Tibial nerve (tissue), 4 donors: ENCODE data around the gene TMEM192. TPM values are rescaled to one million over a fixed set of nuclear protein-coding genes. Genes with fewer than 3 reads are reported as not detected.
"Not testable (repeated sequence)": the region's sequence is repeated elsewhere in the genome, so short reads cannot be mapped to it uniquely, and the experiment has no call there.

Source experiments
- DNase-seq, 2 donors: peaks; one replicate each; pipeline ENCODE4 v3.0.0-alpha.2; 2019; ENCODE audit warnings: low spot score in 2 of 2
- H3K27ac ChIP-seq, 4 donors: fragments of 200-600 bp; sonication (generic) in 3 of 4; one replicate each; pipeline ENCODE4 v1.5.1; 2017 to 2019; ENCODE audit warnings: mild to moderate bottlenecking in 1 of 4
- H3K27me3 ChIP-seq, 2 donors: fragments of 200-600 bp; sonication (generic) in 1 of 2; one replicate each; pipeline versions ENCODE4 v1.5.1 to v1.6.0; 2017 to 2019
- H3K36me3 ChIP-seq, 3 donors: fragments of 200-600 bp; sonication (generic); one replicate each; pipeline ENCODE4 v1.5.1; 2018 to 2019
- H3K4me1 ChIP-seq, 4 donors: fragments of 200-600 bp; sonication (generic) in 3 of 4; one replicate each; pipeline ENCODE4 v1.5.1; 2017 to 2019
- H3K4me3 ChIP-seq, 4 donors: fragments of 200-600 bp; sonication (generic) in 3 of 4; one replicate each; pipeline ENCODE4 v1.5.1; 2017 to 2019; ENCODE audit warnings: mild to moderate bottlenecking in 1 of 4, moderate library complexity in 1 of 4
- H3K9me3 ChIP-seq, 4 donors: fragments of 200-600 bp; sonication (generic) in 3 of 4; one replicate each; pipeline ENCODE4 v1.5.1; 2017 to 2019
- EP300 ChIP-seq, 2 donors: sonication (generic); formaldehyde crosslinking; IDR thresholded peaks; one replicate each; pipeline ENCODE4 v1.6.1; 2017; ENCODE audit warnings: antibody characterized with exemption in 2 of 2, mild to moderate bottlenecking in 1 of 2
- POLR2A ChIP-seq, 2 donors: fragments of 450-650 bp; IDR thresholded peaks; one replicate each; pipeline ENCODE4 v1.6.1; 2017; ENCODE audit warnings: antibody characterized with exemption in 2 of 2, mild to moderate bottlenecking in 2 of 2, moderate library complexity in 2 of 2
- WGBS, 2 donors: methylation state at CpG; one replicate each; pipeline ENCODE4 v1.1.5; 2018; 5-methylcytosine and 5-hydroxymethylcytosine counted together
- total RNA-seq, 4 donors: library from RNA; depleted of rRNA; stranded (reverse); fragments of >200 nt; gene quantifications; one replicate each; pipeline ENCODE4 v1.1.0, GENCODE V29; 2016
- TF ChIP-seq, protein P1 (sequence below), 5 experiments: fragments of 200-600 bp in 3 of 5; fragments of 450-650 bp in 2 of 5; sonication (generic) in 3 of 5; IDR thresholded peaks; one replicate each; pipeline ENCODE4 v1.5.1; 2016 to 2019; ENCODE audit warnings: antibody characterized with exemption in 5 of 5, mild to moderate bottlenecking in 3 of 5, moderate library complexity in 2 of 5

The TMEM192 gene
- total RNA-seq, 4 donors from 2014 or later: 15.6 to 32.4 (median 20.4) TPM

DNA sequence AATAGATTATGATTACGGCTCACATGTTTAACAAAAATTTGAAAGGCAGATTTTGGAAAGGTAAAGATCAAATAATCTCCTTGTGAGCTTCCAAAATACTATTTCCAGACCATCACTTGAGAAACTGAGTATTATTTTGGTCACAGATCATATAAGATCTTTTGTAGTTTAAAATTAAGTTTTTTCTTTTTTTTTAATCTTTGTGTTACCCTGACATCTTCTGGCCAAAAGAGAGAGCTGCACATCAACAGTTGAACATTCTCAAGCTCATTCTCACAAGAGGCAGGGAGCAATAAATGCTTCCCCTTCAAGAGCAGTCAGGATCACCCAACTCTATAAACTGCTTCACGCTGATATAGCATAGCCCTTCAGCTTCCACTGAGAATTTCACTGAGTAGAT, 15.9 kb downstream of the TMEM192 start:
- no peak for TF ChIP-seq POLR2A (IDR thresholded peaks at IDR 0.05)
- TF ChIP-seq, protein P1, sequence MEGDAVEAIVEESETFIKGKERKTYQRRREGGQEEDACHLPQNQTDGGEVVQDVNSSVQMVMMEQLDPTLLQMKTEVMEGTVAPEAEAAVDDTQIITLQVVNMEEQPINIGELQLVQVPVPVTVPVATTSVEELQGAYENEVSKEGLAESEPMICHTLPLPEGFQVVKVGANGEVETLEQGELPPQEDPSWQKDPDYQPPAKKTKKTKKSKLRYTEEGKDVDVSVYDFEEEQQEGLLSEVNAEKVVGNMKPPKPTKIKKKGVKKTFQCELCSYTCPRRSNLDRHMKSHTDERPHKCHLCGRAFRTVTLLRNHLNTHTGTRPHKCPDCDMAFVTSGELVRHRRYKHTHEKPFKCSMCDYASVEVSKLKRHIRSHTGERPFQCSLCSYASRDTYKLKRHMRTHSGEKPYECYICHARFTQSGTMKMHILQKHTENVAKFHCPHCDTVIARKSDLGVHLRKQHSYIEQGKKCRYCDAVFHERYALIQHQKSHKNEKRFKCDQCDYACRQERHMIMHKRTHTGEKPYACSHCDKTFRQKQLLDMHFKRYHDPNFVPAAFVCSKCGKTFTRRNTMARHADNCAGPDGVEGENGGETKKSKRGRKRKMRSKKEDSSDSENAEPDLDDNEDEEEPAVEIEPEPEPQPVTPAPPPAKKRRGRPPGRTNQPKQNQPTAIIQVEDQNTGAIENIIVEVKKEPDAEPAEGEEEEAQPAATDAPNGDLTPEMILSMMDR (IDR thresholded peaks at IDR 0.05): peak in 4 of 5 experiments; percentile 22 to 43 (median 37)
- no peaks in the 10 kb centered on the region for H3K27me3 ChIP-seq
- H3K36me3 ChIP-seq: peaks cover 6 to 87% (median 7%) of the 10 kb centered on the region in 3 donors
- H3K4me3 ChIP-seq: no peak overlapping the region
- no peaks in the 10 kb centered on the region for H3K9me3 ChIP-seq
- H3K4me1 ChIP-seq: no peaks in the 10 kb centered on the region
- no peak overlapping the region for H3K27ac ChIP-seq
- no peak for DNase-seq
- WGBS, 2 donors: 63 to 69% methylated on average over 2 of the region's 2 CpGs

DNA sequence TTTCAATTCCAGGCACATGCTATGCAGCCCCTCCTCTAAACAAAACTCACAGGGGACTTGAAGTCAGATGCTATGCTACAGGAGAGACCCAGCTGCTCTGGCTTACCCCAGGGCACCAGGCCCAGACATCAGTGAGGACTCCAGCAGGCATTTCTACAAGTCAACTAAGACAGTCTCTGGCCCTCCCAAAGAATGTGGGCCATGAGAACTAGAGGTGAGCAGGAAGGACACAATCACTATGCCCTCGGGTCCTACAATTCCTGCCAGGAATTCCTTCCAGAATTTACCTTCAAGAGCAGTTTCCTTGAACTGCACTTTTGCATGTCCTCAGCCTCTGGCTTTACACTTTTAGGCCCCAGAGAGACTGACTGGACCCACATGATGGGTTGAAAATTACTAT, 17.4 kb downstream of the TMEM192 start:
- no peak overlapping the region for H3K27ac ChIP-seq
- no peaks in the 10 kb centered on the region for H3K4me1 ChIP-seq
- H3K4me3 ChIP-seq: no peak overlapping the region
- no peak for DNase-seq
- peaks cover 0 to 87% (median 7%) of the 10 kb centered on the region in 3 donors for H3K36me3 ChIP-seq
- H3K27me3 ChIP-seq: no peaks in the 10 kb centered on the region
- TF ChIP-seq POLR2A (IDR thresholded peaks at IDR 0.05) (no peak), EP300 (IDR thresholded peaks at IDR 0.05) (no peak)
- TF ChIP-seq, protein P1 (IDR thresholded peaks at IDR 0.05): no peak
- 69 to 91% methylated on average over 1 of the region's 1 CpG for WGBS, 2 donors
- H3K9me3 ChIP-seq: no peaks in the 10 kb centered on the region

DNA sequence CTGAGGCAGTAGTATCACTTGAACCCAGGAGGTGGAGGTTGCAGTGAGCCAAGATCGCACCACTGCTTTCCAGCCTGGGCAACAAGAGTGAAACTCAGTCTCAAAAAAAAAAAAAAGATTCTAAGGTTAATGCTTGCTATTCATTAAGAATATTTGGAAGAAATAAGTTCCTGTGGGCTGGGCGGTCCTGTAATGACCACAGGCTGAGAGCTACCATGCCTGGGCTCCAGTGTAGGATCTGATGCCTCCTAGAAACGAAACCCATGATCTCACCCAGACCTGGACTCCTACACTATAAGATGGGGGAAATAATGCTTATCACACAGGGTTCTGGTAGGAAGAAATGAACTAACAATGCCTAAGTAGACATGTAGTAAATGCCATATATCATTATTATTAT, 17.8 kb downstream of the TMEM192 start:
- 91 to 93% methylated on average over 3 of the region's 3 CpGs for WGBS, 2 donors
- H3K9me3 ChIP-seq: no peaks in the 10 kb centered on the region
- no peak overlapping the region for H3K4me3 ChIP-seq
- H3K27ac ChIP-seq: no peak overlapping the region
- H3K36me3 ChIP-seq: peaks cover 0 to 87% (median 6%) of the 10 kb centered on the region in 3 donors
- H3K27me3 ChIP-seq: no peaks in the 10 kb centered on the region
- no peak for TF ChIP-seq POLR2A (IDR thresholded peaks at IDR 0.05)
- no peak for TF ChIP-seq EP300 (IDR thresholded peaks at IDR 0.05)
- no peaks in the 10 kb centered on the region for H3K4me1 ChIP-seq
- no peak for DNase-seq

DNA sequence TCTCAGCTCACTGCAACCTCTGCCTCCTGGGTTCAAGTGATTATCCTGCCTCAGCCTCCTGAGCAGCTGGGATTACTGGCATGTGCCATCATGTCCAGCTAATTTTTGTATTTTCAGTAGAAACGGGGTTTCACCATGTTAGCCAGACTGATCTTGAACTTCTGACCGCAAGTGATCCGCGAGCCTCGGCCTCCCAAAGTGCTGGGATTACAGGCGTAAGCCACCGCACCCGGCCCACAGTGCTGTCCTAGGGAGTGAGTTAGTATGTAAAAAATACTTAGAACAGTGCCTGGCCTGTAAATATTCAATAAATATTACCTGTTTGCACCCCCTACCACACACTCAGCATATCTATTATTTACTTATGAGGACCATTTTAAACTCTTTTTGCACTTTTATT, 20.5 kb downstream of the TMEM192 start:
- H3K27me3 ChIP-seq, H3K27ac ChIP-seq, H3K4me1 ChIP-seq, H3K9me3 ChIP-seq, DNase-seq, H3K4me3 ChIP-seq: not testable (repeated sequence)
- H3K36me3 ChIP-seq: peaks cover 0 to 87% (median 3%) of the 10 kb centered on the region in 3 donors
- 92% methylated on average over 8 of the region's 8 CpGs for WGBS, 2 donors

DNA sequence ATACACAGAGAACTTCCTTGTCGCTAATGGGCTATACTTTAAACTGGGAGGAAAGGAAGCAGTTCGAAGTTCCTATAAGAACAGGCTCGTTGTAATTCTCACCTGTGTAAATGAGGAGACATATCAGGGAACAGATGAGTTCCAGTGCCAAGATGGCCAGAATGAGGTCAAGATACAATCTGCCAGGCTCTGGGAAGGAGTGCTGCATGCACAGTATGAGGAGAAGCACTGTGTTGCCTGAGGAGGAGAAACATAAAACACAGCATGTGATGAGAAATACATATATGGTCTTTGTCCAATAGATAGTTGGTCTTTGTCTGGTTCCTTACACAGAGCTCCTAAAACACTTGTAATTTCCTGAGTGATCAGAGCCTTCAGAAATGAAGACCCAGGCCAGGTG, 24.3 kb downstream of the TMEM192 start:
- DNase-seq: no peak
- Histone ChIP-seq H3K9me3 (no peaks in the 10 kb centered on the region), H3K27ac (no peak overlapping the region), H3K4me1 (no peaks in the 10 kb centered on the region), H3K4me3 (no peak overlapping the region), H3K27me3 (no peaks in the 10 kb centered on the region), H3K36me3 (peaks cover 0 to 91% (median 3%) of the 10 kb centered on the region in 3 donors)
- no peak for TF ChIP-seq EP300 (IDR thresholded peaks at IDR 0.05)
- TF ChIP-seq, protein P1 (IDR thresholded peaks at IDR 0.05): no peak
- no peak for TF ChIP-seq POLR2A (IDR thresholded peaks at IDR 0.05)
- WGBS, 2 donors: 84 to 94% methylated on average over 3 of the region's 3 CpGs

DNA sequence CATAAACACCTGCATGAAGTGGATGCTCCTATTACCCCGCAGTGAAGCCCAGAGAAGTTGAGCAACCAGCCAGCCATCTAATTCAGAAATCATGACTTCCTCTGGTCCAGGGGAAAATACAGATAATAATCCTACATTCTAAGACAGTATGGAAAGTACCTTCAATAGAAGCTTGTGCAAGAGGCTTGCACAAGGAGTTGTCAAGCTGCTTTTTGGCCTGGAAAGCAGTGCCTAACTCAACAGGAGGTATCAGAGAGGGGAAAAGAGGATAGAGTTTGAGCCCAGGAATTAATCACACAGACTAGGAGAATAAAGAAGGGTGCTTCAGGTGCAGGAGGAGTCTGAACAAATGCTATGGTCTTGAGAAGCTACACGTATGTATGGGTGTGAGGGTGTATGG, 26.7 kb downstream of the TMEM192 start:
- Histone ChIP-seq H3K36me3 (peaks cover 2 to 72% (median 3%) of the 10 kb centered on the region in 3 donors), H3K4me3 (no peak overlapping the region), H3K27ac (no peak overlapping the region), H3K27me3 (no peaks in the 10 kb centered on the region), H3K4me1 (no peaks in the 10 kb centered on the region), H3K9me3 (no peaks in the 10 kb centered on the region)
- TF ChIP-seq EP300 (IDR thresholded peaks at IDR 0.05): no peak
- TF ChIP-seq, protein P1 (IDR thresholded peaks at IDR 0.05): no peak
- no peak for TF ChIP-seq POLR2A (IDR thresholded peaks at IDR 0.05)
- 94 to 97% methylated on average over 2 of the region's 2 CpGs for WGBS, 2 donors
- DNase-seq: no peak

DNA sequence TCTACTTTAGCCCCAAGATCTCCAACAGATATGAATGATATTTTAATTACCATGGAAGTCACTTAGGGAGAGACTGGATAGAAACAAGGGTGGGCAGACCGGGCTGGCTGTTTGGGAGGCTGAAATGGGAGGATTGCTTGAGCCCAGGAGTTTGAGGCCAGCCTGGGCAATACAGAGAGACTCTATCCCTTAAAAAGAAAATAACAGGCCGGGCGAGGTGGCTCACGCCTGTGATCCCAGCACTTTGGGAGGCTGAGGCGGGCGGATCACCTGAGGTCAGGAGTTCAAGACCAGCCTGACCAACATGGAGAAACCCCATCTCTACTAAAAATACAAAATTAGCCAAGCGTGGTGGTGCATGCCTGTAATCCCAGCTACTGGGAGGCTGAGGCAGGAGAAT, 27.9 kb downstream of the TMEM192 start:
- not testable (repeated sequence) for H3K9me3 ChIP-seq, DNase-seq, H3K4me1 ChIP-seq, H3K27me3 ChIP-seq, H3K4me3 ChIP-seq, H3K27ac ChIP-seq
- peaks cover 3 to 66% (median 6%) of the 10 kb centered on the region in 3 donors for H3K36me3 ChIP-seq
- WGBS, 2 donors: 97 to 98% methylated on average over 7 of the region's 7 CpGs
